OCI-LY1 (cell line): Measurements from ENCODE around the gene CYB5R3.

Experiments
- EZH2 ChIP-seq: fragments of 200-600 bp; sonication (generic), shearing (Covaris generic); IDR thresholded peaks from 2 replicates; pipeline ENCODE4 v1.8.0; 2017; ENCODE audit warnings: borderline replicate concordance, mixed run types, mild to moderate bottlenecking, antibody characterized with exemption, low read length, moderate library complexity, mixed read lengths
- TF ChIP-seq, protein P1 (sequence below): fragments of 200-600 bp; sonication (generic), shearing (Covaris generic); IDR thresholded peaks from 2 replicates; pipeline ENCODE4 v1.5.1; 2017; ENCODE audit warnings: mild to moderate bottlenecking, antibody characterized with exemption, low read length, moderate library complexity, mixed read lengths

DNA sequence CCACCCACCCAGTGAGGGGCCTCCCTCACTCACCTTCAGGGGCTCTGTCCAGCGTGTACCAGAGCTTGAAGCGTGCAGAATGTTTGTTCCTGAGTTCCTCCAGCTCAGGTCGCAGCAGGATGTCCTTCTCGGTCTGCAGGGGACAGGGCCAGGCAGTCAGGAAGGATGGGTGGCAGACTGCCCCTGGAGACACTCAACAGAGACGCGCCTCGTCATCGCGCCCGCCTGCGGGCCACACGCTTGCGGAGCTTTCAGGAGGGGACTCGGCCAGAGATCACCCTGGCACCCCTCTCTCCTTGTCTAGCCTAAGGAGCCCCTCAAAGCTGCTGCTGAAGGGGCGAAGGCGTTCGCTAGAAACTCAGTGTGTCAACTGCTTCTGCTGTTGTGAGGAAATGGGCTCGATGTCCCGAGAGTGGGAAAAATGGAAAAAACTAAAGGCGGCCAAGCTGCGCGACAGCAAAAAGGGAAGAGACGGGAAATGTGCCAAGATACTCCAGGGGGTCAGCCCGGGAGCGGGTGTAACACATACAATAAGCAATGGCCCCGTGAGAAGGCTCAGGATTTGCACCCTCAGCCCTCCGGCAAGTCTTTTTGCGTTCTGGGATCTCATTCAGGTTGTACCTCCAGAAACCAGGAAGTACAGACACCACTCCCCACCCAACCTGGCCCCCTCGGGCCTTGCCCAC lies 25.3 kb downstream of the CYB5R3 start:
- TF ChIP-seq, protein P1, sequence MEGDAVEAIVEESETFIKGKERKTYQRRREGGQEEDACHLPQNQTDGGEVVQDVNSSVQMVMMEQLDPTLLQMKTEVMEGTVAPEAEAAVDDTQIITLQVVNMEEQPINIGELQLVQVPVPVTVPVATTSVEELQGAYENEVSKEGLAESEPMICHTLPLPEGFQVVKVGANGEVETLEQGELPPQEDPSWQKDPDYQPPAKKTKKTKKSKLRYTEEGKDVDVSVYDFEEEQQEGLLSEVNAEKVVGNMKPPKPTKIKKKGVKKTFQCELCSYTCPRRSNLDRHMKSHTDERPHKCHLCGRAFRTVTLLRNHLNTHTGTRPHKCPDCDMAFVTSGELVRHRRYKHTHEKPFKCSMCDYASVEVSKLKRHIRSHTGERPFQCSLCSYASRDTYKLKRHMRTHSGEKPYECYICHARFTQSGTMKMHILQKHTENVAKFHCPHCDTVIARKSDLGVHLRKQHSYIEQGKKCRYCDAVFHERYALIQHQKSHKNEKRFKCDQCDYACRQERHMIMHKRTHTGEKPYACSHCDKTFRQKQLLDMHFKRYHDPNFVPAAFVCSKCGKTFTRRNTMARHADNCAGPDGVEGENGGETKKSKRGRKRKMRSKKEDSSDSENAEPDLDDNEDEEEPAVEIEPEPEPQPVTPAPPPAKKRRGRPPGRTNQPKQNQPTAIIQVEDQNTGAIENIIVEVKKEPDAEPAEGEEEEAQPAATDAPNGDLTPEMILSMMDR: no peak
- TF ChIP-seq EZH2: no peak
